Smooth muscle cell (in vitro differentiated cells): ENCODE results near the gene ARMH3. TPM values are rescaled to one million over a fixed set of nuclear protein-coding genes. Genes with fewer than 3 reads are reported as not detected.

Experiments used
- DNase-seq: peaks from one replicate; lab custom pipeline; 2025; ENCODE audit not compliant: unreplicated experiment; lab: John Stamatoyannopoulos, UW
- H2AFZ ChIP-seq: fragments of 200-600 bp; sonication (generic); 2 replicates; pipeline ENCODE4 v1.6.0; 2016; ENCODE audit warnings: antibody characterized with exemption, low read depth, mild to moderate bottlenecking
- H3F3A ChIP-seq: fragments of 200-600 bp; sonication (generic); 2 replicates; pipeline ENCODE4 v1.6.0; 2017; ENCODE audit warnings: antibody characterized with exemption, low read depth
- H3K27ac ChIP-seq: fragments of 200-600 bp; sonication (generic); 2 replicates; pipeline ENCODE4 v1.5.1; 2016; ENCODE audit warnings: low read depth, mild to moderate bottlenecking
- H3K27me3 ChIP-seq: fragments of 200-600 bp; sonication (generic); 2 replicates; pipeline ENCODE4 v1.6.1; 2016; ENCODE audit warnings: low read depth, mild to moderate bottlenecking
- H3K36me3 ChIP-seq: fragments of 200-600 bp; sonication (generic); 2 replicates; pipeline ENCODE4 v1.5.1; 2016; ENCODE audit warnings: low read depth
- H3K4me1 ChIP-seq: fragments of 200-600 bp; sonication (generic); 2 replicates; pipeline ENCODE4 v1.5.1; 2016; ENCODE audit warnings: low read depth
- H3K4me2 ChIP-seq: fragments of 200-600 bp; sonication (generic); 2 replicates; pipeline ENCODE4 v1.6.0; 2016; ENCODE audit warnings: mild to moderate bottlenecking
- H3K4me3 ChIP-seq: fragments of 200-600 bp; sonication (generic); 2 replicates; pipeline ENCODE4 v1.5.1; 2016; ENCODE audit warnings: mild to moderate bottlenecking
- H3K79me2 ChIP-seq: fragments of 200-600 bp; sonication (generic); 2 replicates; pipeline ENCODE4 v1.6.0; 2016; ENCODE audit warnings: low read depth, mild to moderate bottlenecking
- H3K9ac ChIP-seq: fragments of 200-600 bp; sonication (generic); 2 replicates; pipeline ENCODE4 v1.6.0; 2016; ENCODE audit warnings: low read depth
- H3K9me3 ChIP-seq: fragments of 200-600 bp; sonication (generic); replicated peaks from 2 replicates; pipeline ENCODE4 v1.5.1; 2016; ENCODE audit warnings: low read depth
- H4K20me1 ChIP-seq: fragments of 200-600 bp; sonication (generic); 2 replicates; pipeline ENCODE4 v1.6.0; 2016; ENCODE audit warnings: low read depth
- CTCF ChIP-seq: fragments of 200-600 bp; sonication (generic); IDR thresholded peaks from 2 replicates; pipeline ENCODE4 v1.5.1; 2017; ENCODE audit warnings: borderline replicate concordance, mild to moderate bottlenecking, antibody characterized with exemption; ENCODE audit not compliant: insufficient read depth, poor library complexity, severe bottlenecking
- WGBS: methylation state at CpG from one replicate; pipeline ENCODE4 v1.1.7; 2016; ENCODE audit warnings: low lambda C conversion rate; 5-methylcytosine and 5-hydroxymethylcytosine counted together
- polyA plus RNA-seq: library from polyadenylated mRNA; unstranded; fragments of >200 nt; fragmentation: Nextera tagmentation; extraction: Ambion mirVana; gene quantifications from 2 replicates; pipeline ENCODE4 v1.2.1, GENCODE V29; 2016
- total RNA-seq: library from RNA; depleted of rRNA; stranded (reverse); fragments of >200 nt; gene quantifications from 2 replicates; pipeline ENCODE4 v1.2.3, GENCODE V29; 2014

The ARMH3 gene
- total and polyA plus RNA-seq, 2 experiments from 2014 or later: 7.6 to 10.8 TPM

- no peak overlapping the region for H3K9ac ChIP-seq
- peak overlapping the region; percentile 44 for H3K4me3 ChIP-seq
- H3K4me2 ChIP-seq: peak overlapping the region; percentile 90
- H3K79me2 ChIP-seq: no peaks in the 10 kb centered on the region
- 3% methylated on average over 18 of the region's 19 CpGs for WGBS
- H3K4me1 ChIP-seq: peaks cover 19% of the 10 kb centered on the region
- H3K36me3 ChIP-seq: no peaks in the 10 kb centered on the region
- H2AFZ ChIP-seq: no peak overlapping the region
- no peaks in the 10 kb centered on the region for H3K9me3 ChIP-seq
- H3K27ac ChIP-seq: no peak overlapping the region
- peaks cover 80% of the 10 kb centered on the region for H4K20me1 ChIP-seq
- H3F3A ChIP-seq: no peaks in the 10 kb centered on the region
- no peak for TF ChIP-seq CTCF
- peaks cover 35% of the 10 kb centered on the region for H3K27me3 ChIP-seq
- DNase-seq: no peak
Observed at GRCh38 chr10:101840102-101840684, 215.8 kb downstream of the ARMH3 start.

- WGBS: 9% methylated on average over 21 of the region's 36 CpGs
- H3K4me2 ChIP-seq: peak overlapping the region; percentile 90
Observed at GRCh38 chr10:101839416-101840063, 216.4 kb downstream of the ARMH3 start.

GRCh38 chr10:101839002-101839401 is 217.0 kb downstream of the ARMH3 start:
- peaks cover 23% of the 10 kb centered on the region for H3K27me3 ChIP-seq
- no peak overlapping the region for H3K4me3 ChIP-seq
- H3K9ac ChIP-seq: no peak overlapping the region
- peaks cover 14% of the 10 kb centered on the region for H3K4me1 ChIP-seq
- H3F3A ChIP-seq: no peaks in the 10 kb centered on the region
- H3K27ac ChIP-seq: no peak overlapping the region
- H3K4me2 ChIP-seq: no peak overlapping the region
- no peaks in the 10 kb centered on the region for H3K9me3 ChIP-seq
- no peak overlapping the region for H2AFZ ChIP-seq
- no peak for TF ChIP-seq CTCF
- no peaks in the 10 kb centered on the region for H3K79me2 ChIP-seq
- 100% methylated on average over 1 of the region's 1 CpG for WGBS
- DNase-seq: no peak
- no peaks in the 10 kb centered on the region for H3K36me3 ChIP-seq
- H4K20me1 ChIP-seq: peaks cover 68% of the 10 kb centered on the region

More at GRCh38 chr10:101839416-101840063, 216.4 kb downstream of the ARMH3 start:
- H3K79me2 ChIP-seq: no peaks in the 10 kb centered on the region
- peak overlapping the region; percentile 41 for H3K4me3 ChIP-seq
- no peak overlapping the region for H2AFZ ChIP-seq
- peaks cover 19% of the 10 kb centered on the region for H3K4me1 ChIP-seq
- H3K9me3 ChIP-seq: no peaks in the 10 kb centered on the region
- H3K9ac ChIP-seq: no peak overlapping the region
- TF ChIP-seq CTCF: no peak
- no peak for DNase-seq
- no peaks in the 10 kb centered on the region for H3F3A ChIP-seq
- no peak overlapping the region for H3K27ac ChIP-seq
- peaks cover 29% of the 10 kb centered on the region for H3K27me3 ChIP-seq
- peaks cover 74% of the 10 kb centered on the region for H4K20me1 ChIP-seq
- H3K36me3 ChIP-seq: no peaks in the 10 kb centered on the region
